Measurements from ENCODE around the gene ERF.

The ERF gene

DNA sequence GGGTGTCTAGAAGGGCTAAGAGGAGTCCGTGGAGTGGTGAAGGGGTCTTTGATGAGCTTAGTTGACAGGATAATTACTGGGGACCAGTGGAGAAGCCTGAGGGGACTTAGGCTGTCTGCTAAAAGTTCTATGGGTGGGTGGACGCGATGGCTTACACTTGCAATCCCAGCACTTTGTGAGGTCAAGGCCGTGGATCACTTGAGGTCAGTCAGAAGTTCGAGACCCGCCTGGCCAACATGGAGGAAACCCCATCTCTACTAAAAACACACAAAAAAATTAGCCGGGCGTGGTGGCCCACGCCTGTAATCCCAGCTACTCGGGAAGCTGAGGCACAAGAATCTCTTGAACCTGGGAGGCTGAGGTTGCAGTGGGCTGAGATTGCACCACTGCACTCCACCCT, 9.7 kb downstream of the ERF start:
- Mint-ChIP-seq H3K27ac (peak overlapping the region; percentile 99), H3K36me3 (ENCODE audit: low read depth) (peaks cover 9% of the 10 kb centered on the region), H3K4me1 (peaks cover 39% of the 10 kb centered on the region), H3K9me3 (no peaks in the 10 kb centered on the region), H3K27me3 (ENCODE audit: low read depth) (no peaks in the 10 kb centered on the region), H3K4me3 (peak overlapping the region; percentile 83 to 94 (median 90))
- TF ChIP-seq, protein P1, sequence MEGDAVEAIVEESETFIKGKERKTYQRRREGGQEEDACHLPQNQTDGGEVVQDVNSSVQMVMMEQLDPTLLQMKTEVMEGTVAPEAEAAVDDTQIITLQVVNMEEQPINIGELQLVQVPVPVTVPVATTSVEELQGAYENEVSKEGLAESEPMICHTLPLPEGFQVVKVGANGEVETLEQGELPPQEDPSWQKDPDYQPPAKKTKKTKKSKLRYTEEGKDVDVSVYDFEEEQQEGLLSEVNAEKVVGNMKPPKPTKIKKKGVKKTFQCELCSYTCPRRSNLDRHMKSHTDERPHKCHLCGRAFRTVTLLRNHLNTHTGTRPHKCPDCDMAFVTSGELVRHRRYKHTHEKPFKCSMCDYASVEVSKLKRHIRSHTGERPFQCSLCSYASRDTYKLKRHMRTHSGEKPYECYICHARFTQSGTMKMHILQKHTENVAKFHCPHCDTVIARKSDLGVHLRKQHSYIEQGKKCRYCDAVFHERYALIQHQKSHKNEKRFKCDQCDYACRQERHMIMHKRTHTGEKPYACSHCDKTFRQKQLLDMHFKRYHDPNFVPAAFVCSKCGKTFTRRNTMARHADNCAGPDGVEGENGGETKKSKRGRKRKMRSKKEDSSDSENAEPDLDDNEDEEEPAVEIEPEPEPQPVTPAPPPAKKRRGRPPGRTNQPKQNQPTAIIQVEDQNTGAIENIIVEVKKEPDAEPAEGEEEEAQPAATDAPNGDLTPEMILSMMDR (IDR thresholded peaks at IDR 0.05; ENCODE audit: unreplicated experiment in 3 of 3) = no peak

DNA sequence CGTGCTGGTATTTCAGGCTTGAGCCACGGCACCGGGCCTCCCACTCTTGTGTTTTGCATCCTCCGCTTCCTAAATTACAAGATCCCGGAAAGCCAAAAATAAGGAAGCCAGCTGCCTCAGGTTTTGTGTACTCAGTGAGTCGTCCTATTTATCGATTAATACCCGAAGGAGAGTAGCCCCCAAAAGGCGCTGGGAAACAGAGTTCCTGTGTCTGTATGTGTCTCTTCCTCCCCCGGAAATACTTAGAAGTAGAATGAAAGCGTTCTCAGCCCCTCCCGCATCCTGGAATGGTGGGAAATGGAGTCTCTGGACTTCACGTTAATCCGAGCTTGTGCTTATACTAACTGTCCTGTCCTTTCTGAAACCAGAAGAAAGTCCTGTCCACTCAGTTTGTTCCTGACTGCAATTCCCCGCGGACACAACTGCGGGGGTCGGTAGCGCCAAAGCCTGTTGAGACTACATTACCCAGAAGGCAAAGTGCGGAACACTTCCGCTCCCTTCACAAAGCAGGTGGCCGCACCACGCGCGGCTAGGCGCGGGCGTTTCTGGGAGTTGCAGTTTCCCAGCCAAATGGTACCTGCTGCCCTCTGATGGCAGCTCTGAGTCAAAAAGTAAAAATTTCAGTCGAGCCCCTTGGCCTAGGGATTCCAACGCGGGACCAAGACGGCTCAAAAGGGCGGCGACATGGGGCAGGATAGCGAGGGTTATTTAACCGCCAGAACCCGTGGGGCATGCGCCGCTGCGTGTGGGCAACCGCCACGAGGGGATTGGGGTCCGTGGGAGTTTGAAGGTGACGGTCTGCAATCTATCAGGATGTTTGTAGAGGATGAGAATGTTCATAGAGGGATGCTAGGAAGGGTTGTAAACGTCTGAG, 10.3 kb downstream of the ERF start:
- peak overlapping the region; percentile 83 to 94 (median 90) for H3K4me3 Mint-ChIP-seq
- peaks cover 11% of the 10 kb centered on the region for H3K36me3 Mint-ChIP-seq (ENCODE audit: low read depth)
- no peaks in the 10 kb centered on the region for H3K27me3 Mint-ChIP-seq (ENCODE audit: low read depth)
- peak overlapping the region; percentile 99 for H3K27ac Mint-ChIP-seq
- TF ChIP-seq, protein P1 (IDR thresholded peaks at IDR 0.05; ENCODE audit: unreplicated experiment in 3 of 3) = peak; percentile 48 to 61 (median 60)
- H3K4me1 Mint-ChIP-seq = peaks cover 40% of the 10 kb centered on the region
- H3K9me3 Mint-ChIP-seq = no peaks in the 10 kb centered on the region

DNA sequence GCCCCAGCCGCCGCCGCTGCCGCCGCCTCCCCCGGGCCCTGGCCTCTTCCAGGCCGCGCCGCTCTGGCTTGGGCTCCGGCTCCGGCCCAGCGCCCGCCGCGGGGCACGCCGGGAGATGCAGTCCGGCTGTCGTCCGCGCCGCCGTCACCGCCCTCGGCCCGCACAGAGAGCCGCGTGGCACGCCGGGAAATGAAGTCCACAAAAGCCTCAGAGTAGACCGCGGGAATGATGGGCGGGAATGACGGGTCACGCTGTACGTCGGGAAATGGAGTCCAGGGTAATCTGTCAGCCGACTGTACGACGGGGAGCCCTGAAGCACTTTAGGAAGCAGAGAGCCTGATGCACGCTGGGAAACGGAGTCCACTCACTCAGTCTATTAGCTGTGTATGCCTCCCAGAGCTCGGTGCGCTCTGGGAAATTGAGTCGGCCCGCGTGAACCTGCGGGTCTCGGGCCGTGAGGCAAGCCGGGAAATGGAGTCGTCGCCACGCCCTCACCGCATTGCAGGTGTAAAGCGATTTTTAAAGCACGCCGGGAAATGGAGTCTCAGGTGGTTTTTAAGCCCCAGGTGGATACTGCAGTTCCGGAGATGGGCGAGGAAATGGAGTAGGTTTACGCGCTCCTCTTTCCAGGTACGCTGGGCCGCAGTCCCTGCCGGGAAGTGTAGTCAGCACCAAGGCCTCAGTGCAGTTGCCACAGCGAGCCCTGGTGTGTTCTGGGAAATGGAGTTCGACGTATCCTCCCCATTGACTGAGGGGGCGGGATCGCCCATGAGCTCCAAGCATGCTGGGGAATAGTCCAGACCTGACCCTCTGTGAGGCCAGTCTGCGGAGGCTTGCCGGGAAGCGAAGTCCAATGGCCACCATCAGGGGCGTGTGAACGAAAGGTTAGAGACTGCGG, 12.2 kb downstream of the ERF start, which contains the start of gene GSK3A:
Gene GSK3A (minus strand): TSS at position 91 of the 898 bp plus-strand sequence. CDS start 137 bp downstream, outside the sequence.
- Mint-ChIP-seq H3K27me3 (ENCODE audit: low read depth) (no peaks in the 10 kb centered on the region), H3K27ac (peak within 1 kb of the TSS; percentile 67 to 92 (median 85)), H3K9me3 (no peaks in the 10 kb centered on the region), H3K4me3 (peak within 1 kb of the TSS; percentile 92), H3K4me1 (peaks cover 40% of the 10 kb centered on the region), H3K36me3 (ENCODE audit: low read depth) (peaks cover 18% of the 10 kb centered on the region)
- TF ChIP-seq, protein P1 (IDR thresholded peaks at IDR 0.05; ENCODE audit: unreplicated experiment in 3 of 3) = no peak

DNA sequence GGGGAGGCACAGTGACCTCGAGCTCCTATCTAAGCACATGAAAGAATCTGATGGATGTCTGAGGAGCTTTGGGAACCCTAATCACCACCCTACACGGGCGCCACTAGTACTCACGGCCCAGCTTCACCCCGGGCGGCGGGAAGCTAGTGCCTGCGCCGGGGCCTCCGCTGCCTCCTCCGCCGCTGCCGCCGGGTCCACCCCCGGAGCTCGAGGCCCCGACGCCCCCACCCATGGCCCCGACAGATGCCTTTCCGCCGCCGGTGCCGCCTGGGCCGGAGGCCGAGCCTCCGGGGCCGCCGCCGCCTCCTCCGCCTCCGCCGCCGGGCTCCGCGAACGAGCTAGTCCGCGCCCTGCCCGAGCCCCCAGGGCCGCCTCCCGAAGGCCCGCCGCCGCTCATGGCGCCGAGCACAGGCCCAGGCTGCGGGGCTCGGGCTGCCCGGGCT, 12.8 kb downstream of the ERF start:
- H3K27ac Mint-ChIP-seq = peak overlapping the region; percentile 67 to 92 (median 85)
- H3K9me3 Mint-ChIP-seq = no peaks in the 10 kb centered on the region
- H3K36me3 Mint-ChIP-seq (ENCODE audit: low read depth) = peaks cover 18% of the 10 kb centered on the region
- H3K4me3 Mint-ChIP-seq = peak overlapping the region; percentile 92
- H3K27me3 Mint-ChIP-seq (ENCODE audit: low read depth) = no peaks in the 10 kb centered on the region
- peaks cover 39% of the 10 kb centered on the region for H3K4me1 Mint-ChIP-seq
- TF ChIP-seq, protein P1 (IDR thresholded peaks at IDR 0.05; ENCODE audit: unreplicated experiment in 3 of 3) = no peak

DNA sequence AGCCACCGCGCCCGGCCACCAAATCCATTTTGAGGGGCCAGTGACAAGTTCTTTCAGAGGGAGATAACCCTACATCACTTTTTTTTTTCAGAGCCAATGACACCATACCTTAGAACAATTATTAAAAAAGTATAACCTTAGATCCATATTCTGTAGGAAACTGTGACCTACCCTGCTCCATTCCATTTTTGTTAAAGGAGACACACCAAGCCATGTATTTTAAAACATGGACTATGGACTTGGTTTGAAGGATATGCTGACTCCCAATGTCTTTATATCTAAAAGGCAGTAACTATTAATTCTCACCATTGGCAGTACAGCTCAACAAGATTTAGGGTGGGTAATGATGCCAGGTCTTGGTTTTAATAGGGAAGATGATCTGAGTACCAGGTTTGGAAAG, 13.6 kb downstream of the ERF start:
- Mint-ChIP-seq H3K4me1 (peaks cover 31% of the 10 kb centered on the region), H3K36me3 (ENCODE audit: low read depth) (peaks cover 27% of the 10 kb centered on the region), H3K4me3 (peak overlapping the region; percentile 92), H3K27ac (peak overlapping the region; percentile 66 to 92 (median 85)), H3K9me3 (no peaks in the 10 kb centered on the region), H3K27me3 (ENCODE audit: low read depth) (no peaks in the 10 kb centered on the region)
- TF ChIP-seq, protein P1 (IDR thresholded peaks at IDR 0.05; ENCODE audit: unreplicated experiment in 3 of 3) = no peak
